Ishikawa (cell line): Measurements from ENCODE around the gene TSPAN9.

Experiments
- CEBPB ChIP-seq: IDR thresholded peaks from 2 replicates; pipeline ENCODE4 v1.6.1; 2012
- CREB1 ChIP-seq: IDR thresholded peaks from 2 replicates; pipeline ENCODE4 v1.6.1; 2012; ENCODE audit warnings: low read depth
- EGR1 ChIP-seq: IDR thresholded peaks from 2 replicates; pipeline ENCODE4 v1.6.1; 2012
- EP300 ChIP-seq: IDR thresholded peaks from 2 replicates; pipeline ENCODE4 v1.6.1; 2012; ENCODE audit warnings: borderline replicate concordance
- FOXM1 ChIP-seq: IDR thresholded peaks from 2 replicates; pipeline ENCODE4 v1.6.1; 2012; ENCODE audit warnings: low read depth, borderline replicate concordance
- MAX ChIP-seq: IDR thresholded peaks from 2 replicates; pipeline ENCODE4 v1.6.1; 2012
- NFIC ChIP-seq: IDR thresholded peaks from 2 replicates; pipeline ENCODE4 v1.6.1; 2012
- RAD21 ChIP-seq: IDR thresholded peaks from 2 replicates; pipeline ENCODE4 v1.6.1; 2012; ENCODE audit warnings: low read depth
- REST ChIP-seq: IDR thresholded peaks from 2 replicates; pipeline ENCODE4 v1.6.1; 2012; ENCODE audit warnings: low read depth, mild to moderate bottlenecking
- TAF1 ChIP-seq: IDR thresholded peaks from 2 replicates; pipeline ENCODE4 v1.6.1; 2012; ENCODE audit warnings: low read depth, mild to moderate bottlenecking
- TCF12 ChIP-seq: IDR thresholded peaks from 2 replicates; pipeline ENCODE4 v1.6.1; 2012; ENCODE audit warnings: low read depth
- TEAD4 ChIP-seq: IDR thresholded peaks from 2 replicates; pipeline ENCODE4 v1.6.1; 2012
- USF1 ChIP-seq: IDR thresholded peaks from 2 replicates; pipeline ENCODE4 v1.6.1; 2012
- YY1 ChIP-seq: IDR thresholded peaks from 2 replicates; pipeline ENCODE4 v1.6.1; 2012; ENCODE audit warnings: low read depth
- ZBTB7A ChIP-seq: IDR thresholded peaks from 2 replicates; pipeline ENCODE4 v1.6.1; 2012; ENCODE audit warnings: low read depth

TSPAN9 gene

GRCh38 chr12:3081091-3081490 lies 3.9 kb downstream of the TSPAN9 start:
- TF ChIP-seq ZBTB7A (no peak), MAX (no peak), YY1 (no peak), RAD21 (no peak), FOXM1 (no peak), TCF12 (no peak), EP300 (no peak), NFIC (no peak), REST (no peak)

GRCh38 chr12:3081886-3082285 lies 4.7 kb downstream of the TSPAN9 start:
- no peak for TF ChIP-seq TEAD4

- TF ChIP-seq TEAD4 = no peak
- no peak for TF ChIP-seq TCF12
- TF ChIP-seq FOXM1 = no peak
- TF ChIP-seq NFIC = no peak
- TF ChIP-seq USF1 = no peak
- TF ChIP-seq CEBPB = no peak
- TF ChIP-seq ZBTB7A = no peak
- TF ChIP-seq CREB1 = no peak
- TF ChIP-seq REST = no peak
- no peak for TF ChIP-seq MAX
These were observed 6.2 kb downstream of the TSPAN9 start for GRCh38 chr12:3083241-3083920.

- no peak for TF ChIP-seq FOXM1
- no peak for TF ChIP-seq USF1
- TF ChIP-seq YY1 = no peak
- TF ChIP-seq RAD21 = no peak
These were observed 6.8 kb downstream of the TSPAN9 start for GRCh38 chr12:3083921-3084347.

- TF ChIP-seq TEAD4 (no peak), EP300 (no peak), CEBPB (no peak), NFIC (no peak), TAF1 (no peak), USF1 (no peak), YY1 (no peak), EGR1 (no peak), MAX (no peak), FOXM1 (no peak), ZBTB7A (no peak), TCF12 (no peak), REST (no peak), RAD21 (no peak), CREB1 (no peak)
These were observed 7.6 kb downstream of the TSPAN9 start for GRCh38 chr12:3084742-3085141.
